CD4-positive, alpha-beta T cell treated with Interleukin-4 for 4 hours (primary cell): Measurements from ENCODE around the gene PEPD.
"Not testable (repeated sequence)": the region's sequence is repeated elsewhere in the genome, so short reads cannot be mapped to it uniquely, and the experiment has no call there.

Experiments used
- DNase-seq: peaks from one replicate; pipeline ENCODE4 v3.0.0-alpha.2; 2020

The PEPD gene

DNA sequence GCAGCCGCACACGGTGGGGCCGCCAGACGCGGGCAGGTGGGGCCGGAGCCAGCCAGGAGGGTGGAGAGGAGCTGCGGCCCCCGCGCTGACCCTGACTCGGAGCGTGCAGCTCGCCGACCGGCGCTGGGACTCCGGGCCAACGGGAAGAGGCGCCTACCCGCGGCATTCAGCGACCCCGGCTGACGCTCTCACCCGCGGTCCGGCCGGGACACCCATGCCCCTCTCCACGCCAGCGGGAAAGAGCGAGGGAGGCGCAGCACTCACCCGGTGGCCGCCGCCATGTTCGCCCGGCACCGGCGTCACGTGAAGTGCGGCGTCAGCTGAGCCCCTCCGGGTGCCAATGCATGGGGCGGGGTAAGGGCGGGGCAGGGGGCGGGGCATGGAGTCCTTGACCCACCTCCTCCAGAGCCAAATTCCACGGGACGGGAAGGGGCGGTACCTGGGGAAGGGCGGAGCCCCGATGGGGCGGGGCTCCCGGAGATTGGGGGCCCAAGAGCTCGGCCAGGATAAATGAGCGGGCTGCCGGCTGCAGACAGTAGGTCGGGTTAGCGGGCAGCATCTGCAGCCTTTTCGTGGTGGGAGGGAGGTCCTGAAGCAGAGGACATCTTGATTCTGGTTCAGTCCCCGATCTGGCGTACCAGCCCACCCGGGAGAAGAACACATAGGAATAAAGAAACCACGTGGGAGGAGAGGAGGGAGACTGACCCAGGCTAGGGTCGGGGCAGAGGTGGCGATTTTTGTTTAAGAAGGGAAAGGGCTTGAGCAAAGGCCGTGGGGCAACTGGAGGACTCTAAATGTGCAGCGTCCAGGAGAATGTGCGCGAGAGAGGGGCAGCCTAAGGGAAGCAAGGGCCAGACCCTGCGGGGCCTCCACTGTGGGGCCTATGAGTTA, at the start of gene PEPD:
TSS of gene PEPD (minus strand) at position 312 of the 891 bp plus-strand sequence. CDS start at position 281, 31 bp downstream.
- peak; percentile 83 for DNase-seq

DNA sequence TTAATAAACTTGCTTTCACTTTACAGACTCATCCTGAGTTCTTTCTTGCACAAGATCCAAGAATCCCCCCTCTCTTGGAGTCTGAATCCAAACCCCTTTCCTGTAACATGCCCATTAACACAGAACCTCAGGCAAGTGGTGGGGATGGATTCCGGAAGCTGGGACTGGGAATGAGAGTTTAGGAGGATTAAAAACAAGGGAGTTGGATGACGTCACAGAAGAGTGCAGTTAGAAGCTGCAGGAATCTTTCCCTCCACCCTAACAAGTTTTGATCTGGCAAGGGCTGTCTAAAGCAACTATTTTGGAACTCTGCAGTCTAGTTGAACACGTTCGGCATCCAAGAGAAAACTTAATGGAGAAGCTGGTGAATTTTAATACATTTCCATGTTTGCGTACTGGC, 48.2 kb upstream of the PEPD start:
- no peak for DNase-seq

DNA sequence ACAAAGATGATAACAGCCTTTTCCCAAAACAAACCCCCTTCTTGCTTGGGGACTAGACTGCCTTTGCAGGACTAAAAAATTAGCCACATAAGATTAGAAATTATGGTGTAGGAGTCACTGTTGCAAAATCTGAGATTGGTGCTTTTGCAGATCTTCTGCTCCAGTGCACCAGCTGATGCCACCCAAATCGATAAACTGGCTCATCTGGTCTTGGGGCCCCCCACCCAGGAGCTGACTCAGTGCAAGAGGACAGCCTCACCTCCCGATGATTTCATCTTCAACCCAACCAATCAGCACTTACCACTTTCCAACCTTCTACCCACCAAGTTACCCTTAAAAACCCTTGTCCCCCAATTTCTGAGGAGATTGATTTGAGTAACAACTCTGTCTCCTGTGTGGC, 47.1 kb upstream of the PEPD start:
- no peak for DNase-seq

DNA sequence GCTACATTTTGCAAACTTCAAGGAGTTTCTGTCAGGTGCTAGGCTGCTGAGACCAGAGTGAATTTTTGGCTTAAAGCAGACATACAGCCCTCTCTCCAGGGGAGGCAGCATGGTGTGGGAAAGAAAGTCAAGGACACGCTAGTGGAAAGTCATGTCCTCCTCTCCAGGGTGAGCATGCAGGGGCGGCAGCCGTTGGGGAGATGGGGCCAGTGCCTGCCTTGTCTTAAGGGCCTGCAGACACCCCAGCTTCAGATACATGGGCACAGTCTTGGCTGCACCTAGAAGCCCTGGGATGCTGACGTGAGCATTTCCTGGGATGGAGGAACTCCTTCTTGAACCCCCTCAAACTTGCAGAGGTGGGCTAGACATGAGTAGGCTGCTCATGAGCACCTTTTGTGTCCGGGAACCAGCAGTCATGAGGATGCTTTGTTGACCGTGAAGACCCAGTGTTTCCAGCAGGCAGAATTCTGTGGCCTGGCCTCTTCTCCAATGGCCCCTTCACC, 43.3 kb upstream of the PEPD start:
- no peak for DNase-seq

DNA sequence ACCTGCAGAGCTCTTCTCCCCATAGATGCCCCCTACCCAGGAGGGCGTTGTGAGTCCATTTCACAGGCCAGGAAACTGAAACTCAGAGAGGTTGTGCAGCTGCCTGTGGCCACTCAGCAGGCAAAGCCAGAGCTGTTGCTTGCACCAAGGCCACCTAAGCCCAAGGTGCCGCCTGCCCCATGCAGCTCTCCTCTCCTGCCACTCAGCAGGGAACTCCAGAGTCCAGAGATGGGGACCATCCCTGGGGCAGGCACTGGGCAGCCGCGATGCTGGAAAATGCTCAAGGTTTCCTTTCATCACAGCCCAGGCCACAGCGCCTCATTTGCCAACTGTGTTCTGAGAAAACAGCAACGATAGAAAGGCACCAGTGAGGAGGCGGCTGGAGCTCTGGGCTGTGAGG, 41.0 kb upstream of the PEPD start:
- no peak for DNase-seq

DNA sequence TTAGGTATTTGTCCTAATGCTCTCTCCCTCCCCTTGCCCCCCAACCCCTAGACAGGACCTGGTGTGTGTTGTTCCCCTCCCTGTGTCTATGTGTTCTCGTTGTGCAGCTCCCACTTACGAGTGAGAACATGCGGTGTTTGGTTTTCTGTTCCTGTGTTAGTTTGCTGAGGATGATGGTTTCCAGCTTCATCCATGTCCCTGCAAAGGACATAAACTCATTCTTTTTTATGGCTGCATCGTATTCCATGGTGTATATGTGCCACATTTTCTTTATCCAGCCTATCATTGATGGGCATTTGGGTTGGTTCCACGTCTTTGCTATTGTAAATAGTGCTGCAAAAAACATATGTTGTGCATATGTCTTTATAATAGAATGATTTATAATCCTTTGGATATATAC, 40.1 kb upstream of the PEPD start:
- not testable (repeated sequence) for DNase-seq

DNA sequence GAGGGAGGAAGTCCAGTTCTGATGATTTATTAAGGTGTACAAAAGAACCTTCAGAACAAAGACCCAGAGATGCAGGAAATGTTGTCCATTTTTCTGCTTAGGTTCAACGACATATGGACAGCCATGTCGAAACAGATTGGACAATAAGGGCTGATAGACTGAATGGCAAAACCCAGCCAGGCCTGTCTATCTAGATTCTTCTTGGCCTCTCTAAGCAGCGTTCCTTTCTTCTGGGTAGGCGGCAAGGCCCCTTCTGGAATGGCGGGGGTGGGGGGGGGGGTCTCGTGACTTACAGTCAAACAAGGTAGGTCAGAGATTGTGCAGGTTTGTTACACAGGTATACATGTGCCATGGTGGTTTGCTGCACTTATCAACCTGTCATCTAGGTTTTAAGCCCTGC, 39.7 kb upstream of the PEPD start:
- no peak for DNase-seq

DNA sequence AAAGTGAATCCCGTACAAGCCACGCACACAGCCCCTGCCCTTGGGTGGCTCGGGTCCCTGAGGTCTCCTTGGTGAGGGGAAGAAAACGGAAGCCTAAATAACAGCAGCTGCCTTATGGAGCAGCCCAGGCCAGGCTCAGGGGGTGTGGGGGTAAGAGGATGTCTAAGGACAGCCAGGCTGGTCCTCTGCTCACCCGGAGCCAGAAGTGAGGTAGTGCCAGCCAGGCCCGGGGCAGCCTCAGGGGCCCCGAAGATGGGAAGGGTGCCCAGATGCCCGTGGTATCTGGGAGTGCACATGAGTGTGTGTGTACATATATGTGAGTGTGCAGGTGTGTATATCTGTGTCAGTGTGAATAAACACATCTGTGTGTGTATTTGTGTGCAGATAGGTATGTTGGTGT, 38.4 kb upstream of the PEPD start:
- no peak for DNase-seq

DNA sequence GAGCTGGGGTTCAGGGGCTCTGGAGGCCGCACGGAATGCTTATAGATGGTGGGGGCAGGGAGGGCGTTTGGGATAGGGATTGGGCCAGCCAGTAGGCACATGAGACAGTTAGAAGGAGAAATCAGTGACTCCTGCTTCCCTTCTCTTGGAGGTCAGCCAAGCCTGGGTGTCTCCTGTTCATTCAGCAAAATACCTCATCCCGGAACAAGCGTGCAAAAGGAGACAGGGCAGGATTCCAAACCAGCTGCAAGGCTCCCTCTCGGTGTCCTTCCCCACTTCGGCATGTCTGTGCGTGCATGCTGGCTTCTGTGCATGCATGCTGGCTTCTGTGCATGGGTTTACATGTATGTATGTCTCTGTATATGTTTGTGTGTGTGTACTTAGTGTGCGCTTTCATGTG, 37.3 kb upstream of the PEPD start:
- no peak for DNase-seq

DNA sequence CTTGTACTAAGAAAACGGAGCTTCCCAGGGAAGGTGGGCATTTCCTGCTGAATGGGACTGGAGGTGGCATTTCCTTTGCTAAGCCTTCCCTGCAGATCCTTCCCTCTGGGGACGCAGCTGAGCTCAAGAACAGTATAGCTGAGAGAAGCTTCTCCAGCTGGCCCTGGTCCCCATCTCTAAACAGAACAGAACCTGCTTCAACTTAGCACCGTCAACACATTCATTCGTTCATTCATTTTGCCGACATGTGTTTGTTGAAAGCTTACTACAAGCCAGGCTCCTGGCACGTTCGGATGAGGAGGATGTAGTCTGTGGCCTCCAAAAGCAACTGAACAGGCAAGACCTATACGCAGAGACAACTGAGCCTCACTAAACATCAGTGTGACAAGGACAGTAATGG, 36.6 kb upstream of the PEPD start:
- DNase-seq, result no peak

DNA sequence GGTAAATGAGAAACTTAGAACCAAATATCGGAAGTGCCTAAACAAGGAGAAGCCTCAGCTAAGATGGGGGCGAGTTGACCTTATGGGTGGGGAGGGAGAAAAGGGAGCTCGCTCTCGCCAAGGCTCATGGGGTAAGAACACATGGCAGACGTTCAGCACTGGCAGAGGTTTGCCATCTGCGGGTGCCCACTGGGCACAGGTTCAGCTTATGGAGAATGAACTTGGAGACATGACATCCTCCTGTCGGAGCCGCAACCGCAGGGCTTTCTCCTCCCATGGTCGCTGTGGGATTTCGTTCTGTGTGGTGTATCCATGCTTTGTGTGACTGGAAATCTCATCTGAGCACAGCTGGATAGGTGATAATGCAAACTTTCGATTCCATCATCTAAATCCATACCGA, 36.1 kb upstream of the PEPD start:
- DNase-seq, result no peak

DNA sequence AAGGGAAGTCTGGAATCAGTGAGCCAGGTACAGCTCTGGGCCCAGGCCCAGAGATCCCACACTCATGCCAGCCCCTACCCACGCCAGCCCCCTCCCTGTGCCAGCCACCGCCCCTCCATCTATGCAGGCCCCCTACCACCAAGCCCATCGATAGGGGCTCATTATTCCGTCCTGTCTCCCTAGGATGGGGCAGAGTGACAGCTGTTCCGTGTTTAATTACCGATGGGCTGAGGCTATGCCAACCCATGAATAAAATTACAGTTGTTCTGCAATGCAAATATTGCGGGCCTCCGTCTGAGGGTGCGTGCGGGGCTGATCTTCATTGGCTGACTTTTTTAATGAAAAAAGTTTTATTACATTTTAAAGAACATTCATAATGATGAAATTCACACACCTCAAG, 35.6 kb upstream of the PEPD start:
- DNase-seq, result no peak

DNA sequence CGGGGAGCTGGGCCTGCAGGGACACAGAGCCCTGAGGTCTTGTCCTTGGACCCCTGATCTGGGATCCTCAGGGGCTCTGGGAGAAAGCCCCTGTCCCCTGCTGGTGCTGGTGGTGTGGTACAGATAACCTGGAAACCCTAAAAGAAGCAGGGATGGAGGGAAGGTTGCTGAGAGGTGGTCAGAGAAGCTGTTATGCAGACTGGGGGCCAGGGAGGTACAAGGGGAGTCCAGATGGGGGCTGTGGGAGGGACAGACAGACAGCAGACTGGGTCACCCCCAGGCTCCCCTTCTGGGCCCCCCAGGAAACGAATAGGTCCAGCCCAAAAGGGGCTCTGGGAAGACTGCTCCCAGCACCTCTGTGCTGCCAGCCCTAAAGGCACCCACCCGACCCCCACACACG, 34.7 kb upstream of the PEPD start:
- no peak for DNase-seq

DNA sequence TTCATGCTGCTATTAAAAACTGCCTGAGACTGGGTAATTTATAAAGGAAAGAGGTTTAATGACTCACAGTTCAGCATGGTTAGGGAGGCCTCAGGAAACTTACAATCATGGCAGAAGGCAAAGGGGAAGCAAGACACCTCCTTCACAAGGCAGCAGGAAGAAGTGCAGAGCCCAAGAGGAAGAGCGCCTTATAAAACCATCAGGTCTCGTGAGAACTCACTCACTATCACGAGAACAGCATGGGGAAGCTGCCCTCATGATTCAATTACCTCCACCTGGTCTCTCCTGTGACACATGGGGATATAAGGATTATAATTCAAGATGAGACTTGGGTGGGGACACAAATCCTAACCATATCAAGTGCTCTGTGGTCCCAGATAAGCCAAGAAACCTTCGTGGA, 34.1 kb upstream of the PEPD start:
- DNase-seq, result not testable (repeated sequence)

DNA sequence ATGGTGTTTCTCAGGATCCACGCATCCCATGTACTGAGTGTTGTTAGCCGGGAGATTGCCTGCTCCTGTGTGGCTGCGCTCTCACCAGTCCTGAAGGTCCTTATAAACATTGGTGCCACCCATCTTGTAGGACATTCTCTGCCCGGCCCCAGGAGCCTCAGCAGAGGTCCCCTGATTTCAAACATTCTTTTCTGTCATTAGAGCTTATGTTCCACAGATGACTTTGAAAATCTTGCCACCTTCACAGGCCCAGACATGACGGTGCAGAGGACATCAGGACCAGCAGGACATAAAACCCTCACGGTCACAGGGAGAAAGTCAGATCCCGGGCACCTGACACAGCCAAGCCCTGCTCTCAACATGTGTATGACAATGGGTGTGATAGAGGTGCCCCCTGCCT, 33.2 kb upstream of the PEPD start:
- no peak for DNase-seq

DNA sequence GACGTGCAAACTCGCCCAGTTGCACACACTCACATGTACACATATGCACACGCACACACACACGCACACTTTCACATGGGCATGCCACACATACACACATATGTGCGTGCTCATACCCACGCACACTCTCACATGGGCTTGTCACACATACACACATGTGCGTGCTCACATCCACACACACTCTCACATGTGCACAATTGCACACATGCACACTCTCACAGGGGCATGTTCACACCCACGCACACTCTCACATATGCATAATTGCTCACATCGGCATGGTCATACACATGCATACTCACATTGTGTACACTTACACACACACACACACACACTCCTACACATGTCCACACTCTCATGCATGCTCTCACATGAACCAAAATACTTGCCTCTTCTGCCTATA, 32.8 kb upstream of the PEPD start:
- DNase-seq, result no peak

DNA sequence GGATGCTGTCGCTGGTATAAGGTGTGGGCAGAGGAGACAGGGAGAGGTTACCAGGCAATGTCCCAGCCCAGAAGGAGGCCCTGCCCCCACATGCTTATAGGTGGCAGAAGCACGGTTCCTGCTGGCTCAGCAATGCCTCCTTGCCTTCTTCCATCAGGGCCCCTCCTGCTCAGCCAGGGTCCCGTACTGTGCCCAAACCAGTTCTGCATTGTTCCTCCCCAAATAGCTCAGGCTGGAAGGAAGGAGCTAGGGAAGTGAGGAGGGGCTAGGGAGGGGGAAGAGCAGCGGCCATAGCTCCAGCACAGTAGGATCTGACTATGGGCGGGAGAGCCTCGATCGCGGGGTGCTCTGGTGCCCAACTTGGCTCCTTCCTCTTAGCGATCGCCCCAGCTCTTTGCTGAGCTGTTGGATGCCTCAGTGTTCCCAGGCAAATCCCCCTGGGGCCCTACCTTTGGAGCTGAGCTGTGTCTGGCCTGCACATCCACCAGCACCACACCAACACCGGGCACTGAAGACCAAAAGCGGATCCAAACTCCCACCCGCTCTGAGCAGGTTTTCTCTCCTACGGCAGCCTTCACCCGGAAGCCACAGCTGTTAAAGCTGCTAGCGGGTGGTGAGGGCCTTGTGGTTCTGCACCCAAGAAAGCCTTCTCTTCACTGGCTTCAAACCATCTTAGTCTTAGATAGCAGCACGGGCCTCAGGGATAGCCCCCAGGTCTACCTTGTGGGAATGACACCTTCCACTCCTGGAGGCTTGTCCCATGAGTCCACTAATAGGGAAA, 32.1 kb upstream of the PEPD start:
- no peak for DNase-seq

DNA sequence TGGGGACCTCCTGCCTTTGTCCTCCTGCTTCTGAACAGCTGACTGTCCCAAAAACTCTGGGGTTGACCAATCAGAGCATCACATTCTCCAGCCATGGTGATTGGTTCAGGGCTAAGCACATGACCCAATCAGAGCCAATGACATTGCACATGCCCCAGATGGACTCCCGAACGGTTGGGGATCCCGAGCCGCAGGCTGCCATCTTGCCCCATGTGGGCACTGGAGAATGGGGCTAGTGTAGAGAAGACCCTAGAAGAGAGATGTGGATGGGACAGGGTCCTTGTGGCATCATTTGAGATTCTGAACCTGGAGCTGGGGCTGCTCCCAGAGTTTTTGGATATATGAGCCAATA, 31.3 kb upstream of the PEPD start:
- no peak for DNase-seq

DNA sequence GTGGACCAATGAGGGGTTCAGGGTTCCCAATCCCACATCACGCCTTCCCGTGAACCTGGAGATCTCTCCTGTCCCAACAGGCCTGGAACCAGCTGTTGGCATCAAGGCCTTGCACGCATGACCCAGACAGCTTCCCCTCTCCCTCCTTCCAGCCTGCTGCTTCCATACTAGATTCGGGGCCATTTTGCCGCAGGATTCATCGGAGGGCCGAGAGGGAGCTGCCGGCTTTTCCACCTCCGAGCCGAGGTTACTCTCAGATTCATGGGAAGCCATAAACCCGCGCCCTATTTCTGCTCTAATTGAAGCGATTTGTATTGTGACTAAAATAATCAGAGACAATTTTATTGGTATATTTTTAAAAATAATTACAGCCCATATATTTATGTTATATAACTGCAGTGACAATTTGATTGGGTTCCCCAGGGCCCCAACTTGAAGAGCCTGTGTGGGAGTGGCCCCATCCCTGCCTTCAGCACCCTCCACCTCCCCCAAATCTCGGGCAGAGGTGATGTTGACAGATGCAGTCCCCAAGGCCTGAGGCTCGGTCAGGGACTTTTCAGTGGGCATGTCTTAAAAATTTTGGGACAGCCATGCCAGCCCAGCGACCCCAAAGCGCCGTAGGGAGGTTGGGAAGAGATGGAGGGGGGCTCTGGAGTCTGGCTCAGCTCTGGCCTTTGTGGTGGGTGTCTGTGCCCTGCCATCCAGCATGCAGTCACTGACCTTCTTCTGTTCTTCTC, 30.8 kb upstream of the PEPD start:
- no peak for DNase-seq

DNA sequence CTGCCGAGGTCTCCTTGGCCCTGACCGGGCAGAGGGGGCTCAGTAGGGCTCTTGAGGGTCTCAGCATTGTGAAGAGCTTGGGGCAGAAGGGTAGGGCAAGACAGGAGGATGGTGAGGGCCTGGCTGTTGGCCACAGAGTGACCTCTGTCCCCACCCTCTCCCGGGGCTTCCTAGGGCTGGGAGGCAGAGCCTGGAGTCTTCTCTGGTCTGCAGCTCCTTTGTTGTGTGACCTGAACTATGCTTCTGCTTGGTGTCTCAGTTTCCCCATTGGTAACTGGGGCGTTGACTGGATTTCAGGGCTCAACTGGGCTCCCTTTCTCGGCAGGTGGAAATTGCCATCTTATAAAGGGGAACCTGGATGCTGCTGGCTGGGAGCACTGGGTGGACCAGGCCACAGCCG, 30.1 kb upstream of the PEPD start:
- no peak for DNase-seq

DNA sequence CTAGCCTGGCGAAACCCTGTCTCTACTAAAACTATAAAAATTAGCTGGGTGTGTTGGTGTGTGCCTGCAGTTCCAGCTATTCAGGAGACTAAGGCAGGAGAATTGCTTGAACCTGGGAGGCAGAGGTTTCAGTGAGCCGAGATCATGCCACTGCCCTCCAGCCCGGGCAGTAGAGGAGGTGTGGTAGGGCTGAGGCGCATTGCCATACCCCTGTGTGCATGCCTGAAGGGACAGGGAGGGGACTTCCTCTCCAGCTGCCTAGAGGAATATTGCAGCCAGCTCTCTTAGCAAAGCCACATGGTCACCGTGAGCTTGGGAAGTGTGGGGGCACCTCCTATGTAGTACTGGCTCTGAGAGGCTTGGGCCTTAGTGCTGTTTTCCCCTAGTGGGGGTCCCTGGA, 29.2 kb upstream of the PEPD start:
- DNase-seq, result no peak

DNA sequence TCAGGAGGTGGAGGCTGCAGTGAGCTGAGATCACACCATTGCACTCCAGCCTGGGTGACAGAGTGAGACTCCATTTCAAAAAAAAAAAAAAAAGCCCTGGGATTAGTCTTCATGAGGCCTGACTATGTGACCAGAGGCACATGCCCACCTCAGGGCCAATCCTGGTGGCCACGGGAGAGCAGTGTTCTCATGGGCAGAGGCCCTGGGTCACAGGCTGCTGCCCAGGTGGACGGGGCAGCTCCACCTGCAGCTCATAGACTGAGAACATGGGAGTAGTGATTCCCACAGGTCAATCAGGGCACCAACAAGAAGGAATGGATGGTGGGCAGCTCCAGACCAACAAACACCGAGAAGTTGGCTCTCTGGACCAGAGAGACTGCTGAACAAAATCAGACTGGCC, 26.1 kb upstream of the PEPD start:
- DNase-seq, result no peak

DNA sequence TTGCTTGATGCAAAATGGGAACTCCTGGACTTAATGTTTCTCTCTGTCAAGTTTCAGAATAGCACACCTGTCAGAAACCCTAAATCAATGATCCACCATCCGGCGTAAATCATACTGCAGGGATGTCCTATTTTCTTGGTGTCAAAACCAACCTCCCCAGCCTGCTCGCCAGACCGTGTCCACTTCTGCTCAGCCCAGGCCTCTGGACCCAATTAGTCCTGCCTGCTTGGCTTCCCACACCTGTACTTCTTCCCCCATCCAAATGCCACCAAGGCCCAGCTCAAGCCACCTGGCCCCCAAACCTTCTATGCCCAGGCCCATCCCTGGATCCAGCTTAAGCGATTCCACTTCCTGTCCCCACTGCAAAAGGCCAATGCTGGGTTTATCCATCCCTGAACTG, 25.1 kb upstream of the PEPD start:
- DNase-seq, result no peak
